IPS-18c (cell line): ENCODE data around the gene CFAP61.
"Not testable (repeated sequence)": the region's sequence is repeated elsewhere in the genome, so short reads cannot be mapped to it uniquely, and the experiment has no call there.

Experiments used
- H3K4me3 ChIP-seq: 2 replicates; pipeline ENCODE4 v1.7.0; 2013; ENCODE audit warnings: low read depth, mild to moderate bottlenecking, low read length, moderate library complexity; ENCODE audit not compliant: insufficient read depth
- H3K9me3 ChIP-seq: one replicate; pipeline ENCODE4 v1.6.1; 2013; ENCODE audit warnings: mild to moderate bottlenecking, low read length, moderate library complexity; ENCODE audit not compliant: control insufficient read depth, insufficient read depth

CFAP61 gene

DNA sequence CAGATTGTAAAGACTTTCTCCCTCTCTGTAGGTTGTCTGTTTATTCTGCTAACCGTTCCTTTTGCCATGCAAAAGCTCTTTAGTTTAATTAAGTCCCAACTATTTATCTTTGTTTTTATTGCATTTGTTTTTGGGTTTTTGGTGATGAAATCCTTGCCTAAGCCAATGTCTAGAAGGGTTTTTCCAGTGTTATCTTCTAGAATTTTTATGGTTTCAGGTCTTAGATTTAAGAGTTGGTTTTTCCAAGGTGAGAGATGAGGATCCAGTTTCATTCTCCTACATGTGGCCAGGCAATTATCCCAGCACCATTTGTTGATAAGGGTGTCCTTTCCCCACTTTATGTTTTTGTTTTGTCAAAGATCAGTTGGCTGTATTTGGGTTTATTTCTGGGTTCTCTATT is 70.9 kb downstream of the CFAP61 start:
- H3K9me3 ChIP-seq, H3K4me3 ChIP-seq: not testable (repeated sequence)

DNA sequence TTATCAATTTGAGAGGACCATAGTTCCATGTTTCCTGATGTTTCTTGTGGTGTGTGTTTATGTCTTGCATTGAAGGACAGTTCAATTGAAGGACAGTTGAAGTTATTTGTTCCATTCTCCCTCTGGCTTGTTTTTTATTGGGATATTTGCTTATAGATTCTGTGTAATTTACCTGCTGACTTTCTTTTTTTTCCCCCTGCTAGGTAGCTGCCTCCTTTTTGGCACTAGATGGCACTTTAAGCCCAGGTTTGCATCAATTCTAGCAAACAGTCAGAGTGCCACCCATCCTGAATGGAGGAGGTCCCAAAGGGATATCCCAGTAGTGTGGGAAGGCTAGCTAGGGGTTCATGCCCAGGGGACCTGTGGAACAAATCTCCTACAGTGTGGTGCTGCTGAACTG is 78.1 kb downstream of the CFAP61 start:
- Histone ChIP-seq H3K9me3 (no peaks in the 10 kb centered on the region), H3K4me3 (no peak overlapping the region)

DNA sequence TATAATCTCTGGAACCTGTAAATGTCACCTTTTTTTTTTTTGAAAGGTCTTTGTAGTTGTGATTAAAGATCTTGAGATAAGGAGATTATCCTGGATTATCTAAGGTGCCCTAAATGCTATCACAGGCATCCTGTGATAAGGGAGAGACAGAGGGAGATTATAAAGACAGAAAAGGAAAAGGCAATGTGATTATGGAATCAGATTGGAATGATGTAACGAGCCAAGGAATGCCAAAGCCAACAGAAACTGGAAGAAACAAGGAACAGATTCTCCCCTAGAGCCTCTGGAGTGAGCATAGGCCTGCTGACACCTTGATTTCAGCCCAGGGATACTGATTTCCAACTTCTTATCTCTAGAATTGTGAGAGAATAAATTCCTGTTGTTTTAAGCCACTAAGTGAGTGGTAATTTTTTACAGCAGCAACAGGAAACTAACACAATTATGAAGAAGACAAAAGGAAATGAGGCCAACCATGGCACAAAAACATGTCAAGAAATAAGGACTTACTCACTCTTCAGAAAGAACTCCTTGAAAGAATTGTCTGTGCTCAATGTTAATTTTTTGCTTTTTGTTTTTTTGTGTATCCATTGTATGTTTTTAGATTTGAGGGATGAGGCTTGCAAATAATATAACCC is 82.7 kb downstream of the CFAP61 start:
- H3K9me3 ChIP-seq: peaks cover 2% of the 10 kb centered on the region
- no peak overlapping the region for H3K4me3 ChIP-seq

DNA sequence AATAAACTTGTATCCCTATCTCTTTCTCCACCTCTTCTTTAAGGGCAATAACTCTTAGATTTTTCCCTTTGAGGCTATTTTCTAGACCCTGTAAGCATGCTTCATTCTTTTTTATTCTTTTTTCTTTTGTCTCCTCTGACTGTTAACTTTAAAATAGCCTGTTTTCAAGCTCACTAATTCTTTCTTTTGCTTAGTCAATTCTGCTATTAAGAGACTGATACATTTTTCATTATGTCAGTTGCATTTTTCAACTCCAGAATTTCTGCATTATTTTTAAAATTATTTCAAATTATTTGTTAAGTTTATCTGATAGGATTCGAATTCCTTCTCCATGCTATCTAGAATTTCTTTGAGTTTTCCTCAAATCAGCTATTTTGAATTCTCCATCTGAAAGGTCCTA is 84.0 kb downstream of the CFAP61 start:
- H3K9me3 ChIP-seq: peaks cover 2% of the 10 kb centered on the region
- no peak overlapping the region for H3K4me3 ChIP-seq

DNA sequence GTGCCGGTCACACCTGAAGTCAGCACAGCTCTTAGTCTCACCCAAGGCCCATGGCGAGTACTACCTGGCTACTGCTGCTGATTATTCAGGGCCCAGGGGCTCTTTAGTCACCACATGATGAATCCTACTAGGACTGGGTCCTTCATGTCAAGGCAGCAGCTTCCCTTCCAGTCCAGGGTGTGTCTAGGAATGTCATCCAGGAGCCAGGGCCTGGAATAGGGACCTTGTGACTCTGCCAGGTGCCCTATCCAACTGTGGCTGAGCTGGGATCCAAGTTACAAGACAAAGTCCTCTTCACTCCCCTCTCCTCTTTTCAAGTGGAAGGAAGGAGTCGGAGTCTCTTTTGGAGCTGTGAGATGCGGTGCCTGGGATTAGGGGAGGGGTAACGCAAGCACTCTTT is 85.5 kb downstream of the CFAP61 start:
- Histone ChIP-seq H3K9me3 (peaks cover 2% of the 10 kb centered on the region), H3K4me3 (no peak overlapping the region)

DNA sequence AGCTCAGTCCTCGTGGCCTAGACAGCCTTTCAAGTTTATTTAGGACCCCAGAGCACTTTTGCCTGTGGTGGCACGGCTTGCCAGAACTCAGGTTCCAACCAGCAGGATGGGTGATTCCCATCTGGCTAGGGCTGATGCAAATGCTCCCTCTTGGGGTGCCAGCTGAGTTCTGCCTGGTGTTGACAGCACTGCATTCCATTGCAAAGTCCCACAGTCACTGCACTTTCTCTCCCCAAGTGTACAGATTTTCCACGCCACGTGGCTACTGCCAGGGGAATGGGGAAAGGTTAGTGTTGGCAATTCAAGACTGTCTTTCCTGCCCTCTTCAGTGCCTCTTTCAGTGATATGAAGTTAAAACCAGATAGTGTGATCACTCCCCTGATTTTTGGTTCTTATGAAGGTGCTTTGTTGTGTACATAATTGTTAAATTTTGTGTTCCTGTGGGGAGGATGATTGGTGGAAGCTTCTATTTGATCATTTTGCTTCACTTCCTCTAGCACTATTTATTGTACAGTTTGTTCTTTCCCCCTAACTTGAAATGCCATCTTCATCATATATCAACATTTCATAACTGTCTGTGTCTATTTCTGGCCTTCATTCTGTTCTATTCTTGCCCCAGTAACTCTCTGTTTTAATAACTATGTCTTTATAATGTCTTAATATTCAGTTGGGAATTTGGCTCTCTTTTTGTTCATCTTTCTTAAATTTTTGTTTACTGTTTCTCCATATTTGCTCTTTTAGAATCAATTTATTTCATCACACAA is 86.2 kb downstream of the CFAP61 start:
- Histone ChIP-seq H3K4me3 (no peak overlapping the region), H3K9me3 (peaks cover 2% of the 10 kb centered on the region)

DNA sequence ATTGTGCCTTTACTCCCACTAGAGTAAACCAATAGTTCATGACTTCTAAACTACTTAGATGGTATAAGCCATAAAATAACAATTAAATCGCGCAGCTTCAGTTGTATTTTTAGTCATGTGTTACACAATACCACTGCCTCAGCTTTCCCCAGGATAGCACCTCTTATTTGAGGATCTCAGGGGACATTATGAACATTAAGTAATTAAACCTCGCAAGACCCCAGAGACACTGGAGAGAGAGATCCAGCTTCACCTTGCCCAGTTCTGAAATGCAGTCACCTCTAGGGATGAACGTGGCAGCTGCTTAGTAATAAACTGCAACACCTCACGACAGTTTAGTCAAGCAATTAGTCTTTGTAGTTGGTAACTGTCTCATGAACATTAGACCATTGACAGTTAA is 87.1 kb downstream of the CFAP61 start:
- Histone ChIP-seq H3K4me3 (no peak overlapping the region), H3K9me3 (peaks cover 2% of the 10 kb centered on the region)

DNA sequence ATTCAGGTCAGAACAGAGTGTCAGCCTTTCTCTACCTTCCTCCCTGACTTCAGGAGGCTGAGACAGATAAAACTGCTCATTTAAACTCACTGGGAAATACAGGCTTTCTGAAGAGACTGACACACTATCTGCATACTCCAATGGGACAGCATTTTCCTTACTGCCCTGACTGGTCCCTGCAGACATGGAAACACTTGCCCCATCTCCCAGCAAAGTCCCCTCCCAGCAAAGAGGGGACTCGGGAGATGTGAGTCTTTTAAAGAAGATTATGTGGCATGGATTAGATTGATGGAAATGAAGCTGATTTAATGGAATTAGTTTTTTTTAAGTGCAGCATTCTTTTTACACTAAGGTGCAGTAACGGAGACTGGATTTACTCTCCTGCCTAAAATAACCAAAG is 90.8 kb downstream of the CFAP61 start:
- H3K4me3 ChIP-seq: no peak overlapping the region

DNA sequence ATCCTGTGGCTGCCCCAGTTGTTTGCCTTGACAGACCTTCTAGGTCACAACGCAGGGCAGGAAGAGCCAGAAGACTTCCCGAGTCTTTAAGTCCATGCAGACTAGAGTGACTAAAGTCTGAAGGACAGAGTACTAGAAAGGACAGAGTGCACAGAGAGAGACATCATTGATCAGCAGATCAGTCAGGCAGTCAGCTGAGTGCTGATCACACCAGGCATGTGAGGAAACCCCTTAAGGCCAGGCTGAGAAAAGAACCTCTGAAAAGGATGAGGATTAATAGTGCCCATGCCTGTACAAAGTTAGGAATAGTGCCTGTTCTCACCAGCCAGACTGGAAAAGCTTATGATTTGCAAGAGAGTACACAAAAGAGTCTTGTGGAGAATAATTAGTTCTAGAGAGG is 91.3 kb downstream of the CFAP61 start:
- no peak overlapping the region for H3K4me3 ChIP-seq
- no peaks in the 10 kb centered on the region for H3K9me3 ChIP-seq

More for the DNA sequence above, 90.8 kb downstream of the CFAP61 start:
- H3K9me3 ChIP-seq: no peaks in the 10 kb centered on the region

DNA sequence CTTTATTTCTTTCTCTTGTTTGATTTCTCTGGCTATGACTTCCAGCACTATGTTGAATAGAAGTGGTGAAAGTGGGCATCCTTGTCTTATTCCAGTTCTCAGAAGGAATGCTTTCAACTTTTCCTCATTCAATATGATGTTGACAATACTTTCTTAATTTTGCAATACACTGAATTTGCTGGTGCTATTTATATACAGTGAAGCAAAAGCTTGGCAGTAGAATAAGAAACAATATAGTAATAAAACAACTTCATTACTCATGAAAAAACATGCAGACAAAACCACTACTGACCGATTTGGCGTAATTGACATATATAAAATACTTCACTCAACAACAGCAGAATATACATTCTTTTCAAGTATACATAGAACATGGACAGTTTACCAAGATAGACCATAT is 96.4 kb downstream of the CFAP61 start:
- no peak overlapping the region for H3K4me3 ChIP-seq

DNA sequence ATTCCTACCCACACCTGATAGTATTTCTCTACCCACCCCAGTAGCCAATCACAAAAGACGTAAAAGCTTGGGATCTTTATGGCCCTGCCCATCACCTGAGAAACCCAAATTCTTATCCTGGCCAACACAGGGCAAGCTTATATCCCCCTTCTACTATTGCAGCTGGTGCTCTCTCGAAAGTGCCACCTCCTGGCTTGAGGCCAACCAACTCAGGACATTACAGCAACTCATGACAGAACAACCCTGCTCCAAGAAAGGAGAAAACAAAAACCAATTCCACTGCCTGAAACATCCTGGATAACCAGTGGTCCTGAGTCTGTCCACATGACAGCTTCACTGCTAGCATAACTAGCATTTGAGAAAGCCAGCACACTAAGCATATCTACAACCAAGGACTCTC is 97.9 kb downstream of the CFAP61 start:
- H3K4me3 ChIP-seq: no peak overlapping the region
- no peaks in the 10 kb centered on the region for H3K9me3 ChIP-seq

More for the DNA sequence above, 96.4 kb downstream of the CFAP61 start:
- H3K9me3 ChIP-seq: no peaks in the 10 kb centered on the region

DNA sequence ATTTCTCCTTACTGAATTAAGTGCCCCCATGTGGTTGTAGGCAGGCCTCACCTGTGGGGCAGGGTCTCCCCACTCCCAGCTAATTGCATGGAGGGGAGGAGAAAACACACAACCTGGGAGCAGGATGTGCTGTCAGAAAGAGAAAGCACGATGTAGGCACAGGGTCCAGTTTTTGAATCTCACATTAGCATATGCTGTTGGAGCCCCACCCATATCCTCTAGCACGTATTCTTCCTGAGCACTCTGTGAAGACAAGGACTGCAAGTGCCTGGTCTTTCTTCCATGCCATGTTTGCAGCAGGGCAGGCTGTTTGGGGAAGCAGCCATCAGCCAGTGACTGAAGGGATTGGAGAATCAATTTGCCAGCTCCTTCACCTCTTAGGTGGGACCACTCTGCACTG is 108.2 kb downstream of the CFAP61 start:
- H3K9me3 ChIP-seq: no peaks in the 10 kb centered on the region
- H3K4me3 ChIP-seq: no peak overlapping the region

DNA sequence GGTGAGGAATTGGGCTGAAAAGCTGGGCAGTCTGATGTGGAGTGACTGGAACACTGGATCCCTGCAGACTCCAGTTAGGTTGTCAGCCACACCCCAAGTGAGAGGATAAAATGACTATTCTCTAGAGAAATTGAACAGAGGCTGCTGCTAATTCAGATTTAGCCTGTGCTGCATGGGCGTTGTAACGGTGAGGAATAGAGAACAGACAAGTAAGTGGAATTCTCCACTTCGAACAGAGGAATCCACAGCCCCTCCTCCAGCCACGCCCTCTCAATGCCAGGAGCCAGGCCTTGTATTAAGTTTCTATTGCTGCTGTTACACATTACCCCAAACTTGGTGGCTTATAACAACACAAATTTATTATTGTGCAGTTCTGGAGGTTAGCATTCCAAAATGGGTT is 109.3 kb downstream of the CFAP61 start:
- no peaks in the 10 kb centered on the region for H3K9me3 ChIP-seq
- no peak overlapping the region for H3K4me3 ChIP-seq

DNA sequence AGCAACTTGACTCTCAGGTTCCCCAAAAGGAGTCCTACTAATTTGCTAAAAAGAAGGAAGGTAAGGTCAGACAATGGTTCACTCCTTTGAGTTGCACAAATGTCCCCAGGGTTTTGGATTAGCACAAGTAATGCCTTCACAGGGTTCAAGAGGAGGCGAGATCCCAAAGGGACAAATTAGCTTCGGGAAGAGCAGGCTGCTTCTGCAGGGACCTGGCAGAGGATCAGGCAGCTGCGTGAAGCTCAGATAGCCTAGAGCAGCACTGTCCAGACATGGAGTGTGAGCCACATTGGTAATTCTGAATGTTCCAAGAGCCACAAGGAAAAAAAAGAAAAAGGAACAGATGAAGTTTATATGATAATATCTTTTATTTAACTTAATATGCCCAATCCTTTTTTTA is 115.4 kb downstream of the CFAP61 start:
- Histone ChIP-seq H3K9me3 (no peaks in the 10 kb centered on the region), H3K4me3 (no peak overlapping the region)

DNA sequence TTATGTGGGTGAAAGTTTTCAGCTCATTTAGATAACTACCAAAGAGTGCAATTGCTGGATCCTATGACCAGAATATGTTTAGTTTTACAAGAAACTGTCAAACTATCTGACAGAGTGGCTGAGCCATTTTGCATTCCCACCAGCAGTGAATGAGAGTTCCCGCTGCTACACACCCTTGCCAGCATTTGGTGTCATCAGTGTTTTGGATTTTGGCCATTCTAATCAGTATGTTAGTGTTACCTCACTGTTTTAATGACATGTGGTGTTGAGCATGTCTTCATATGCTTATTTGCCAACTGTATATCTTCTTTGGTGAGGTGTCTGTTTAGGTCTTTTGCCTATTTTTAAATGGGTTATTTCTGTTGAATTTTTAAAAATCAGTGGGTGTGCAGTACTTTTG is 120.9 kb downstream of the CFAP61 start:
- H3K4me3 ChIP-seq: no peak overlapping the region
- H3K9me3 ChIP-seq: no peaks in the 10 kb centered on the region

DNA sequence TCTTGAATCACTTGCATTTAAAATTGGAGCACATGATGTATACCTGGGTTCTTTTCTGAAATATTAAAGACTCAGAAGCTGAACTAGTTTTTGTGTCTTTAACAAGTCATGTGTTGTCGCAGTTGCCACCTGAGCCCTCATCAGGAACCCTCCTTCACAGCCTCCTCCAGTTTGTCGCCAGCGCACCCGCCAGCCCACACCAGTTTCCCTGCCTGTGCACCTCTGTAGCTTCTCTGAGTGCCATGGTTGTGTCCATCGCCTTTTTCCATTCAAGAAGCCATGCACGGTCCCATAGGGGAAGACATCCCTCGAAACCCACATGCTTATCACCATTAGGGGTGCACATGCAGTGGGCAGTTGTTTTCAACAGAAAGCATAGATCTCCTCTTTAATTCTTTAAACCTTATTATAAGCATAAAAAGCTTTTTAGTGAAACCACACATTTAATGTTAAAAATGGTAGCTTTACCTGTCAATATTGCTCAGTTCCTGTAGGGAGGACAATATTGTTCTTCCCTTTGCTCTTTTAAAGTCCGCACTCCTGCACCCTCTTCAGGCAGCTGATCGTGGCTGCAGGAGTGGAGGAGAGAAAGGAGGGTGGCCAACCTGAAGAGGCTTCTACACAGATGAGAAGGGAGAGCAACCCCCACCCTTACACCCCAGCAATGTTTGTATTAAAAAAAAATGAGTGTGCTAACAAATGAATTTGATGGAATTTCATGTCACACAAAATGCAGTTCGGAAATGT is 121.9 kb downstream of the CFAP61 start:
- no peak overlapping the region for H3K4me3 ChIP-seq
- no peaks in the 10 kb centered on the region for H3K9me3 ChIP-seq

DNA sequence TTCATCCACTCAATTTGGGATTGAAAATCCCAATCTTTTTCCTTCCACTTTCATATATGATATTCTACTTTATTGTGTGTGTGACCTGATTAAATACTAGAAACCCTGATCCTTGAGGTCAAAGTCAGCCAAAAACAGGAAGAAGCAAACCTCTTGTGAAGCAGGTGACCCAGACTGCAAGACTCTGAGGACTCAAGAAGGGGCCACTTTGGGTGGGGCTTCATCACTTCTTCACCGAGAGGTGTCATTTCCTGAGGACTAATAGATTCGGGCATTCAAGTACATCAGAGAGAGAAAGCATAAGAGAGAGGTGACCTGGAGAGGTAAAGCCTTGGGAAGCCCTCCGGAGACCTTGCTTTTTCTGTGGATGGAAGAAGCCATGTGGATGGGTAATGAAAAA is 129.0 kb downstream of the CFAP61 start:
- H3K9me3 ChIP-seq: no peaks in the 10 kb centered on the region
- H3K4me3 ChIP-seq: no peak overlapping the region

DNA sequence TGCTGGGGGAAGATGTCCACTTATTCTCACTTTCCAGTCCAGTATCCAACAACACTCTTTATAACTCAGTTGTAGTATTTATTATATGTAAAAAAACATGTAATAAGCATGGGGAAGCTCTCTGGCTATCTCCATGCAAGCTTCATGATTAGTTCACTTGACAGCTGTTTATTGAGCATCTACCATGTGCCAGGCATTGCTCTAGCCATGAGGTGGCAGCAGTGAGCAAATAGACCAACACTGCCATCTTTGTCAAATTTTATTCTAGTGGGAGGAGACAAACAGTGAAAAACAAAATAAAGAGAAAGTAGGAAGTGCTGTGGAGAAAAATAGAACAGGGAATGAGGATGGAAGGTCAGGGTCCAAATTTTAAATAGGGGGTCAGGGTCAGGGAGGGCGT is 131.8 kb downstream of the CFAP61 start:
- H3K9me3 ChIP-seq: no peaks in the 10 kb centered on the region
- no peak overlapping the region for H3K4me3 ChIP-seq
